Esophagus squamous epithelium (tissue), 5 donors: ENCODE data around the gene PLEKHA8. TPM values are rescaled to one million over a fixed set of nuclear protein-coding genes. Genes with fewer than 3 reads are reported as not detected.
A peak's percentile ranks its signal among the peaks of the same experiment; 100 is the strongest.

Experiments used
- DNase-seq: peaks from one replicate; lab custom pipeline; 2025; lab: John Stamatoyannopoulos, UW
- H3K27ac ChIP-seq, 4 donors: fragments of 200-600 bp; sonication (generic); one replicate each; pipeline ENCODE4 v1.5.1; 2016 to 2019; ENCODE audit warnings: mild to moderate bottlenecking in 1 of 4
- H3K27me3 ChIP-seq, 4 donors: fragments of 200-600 bp; sonication (generic); 1 replicate in 3 of 4; 2 replicates in 1 of 4; pipeline versions ENCODE4 v1.5.1 to v1.6.0; 2017 to 2021; ENCODE audit warnings: antibody characterized with exemption in 1 of 4
- H3K36me3 ChIP-seq, 3 donors: fragments of 200-600 bp; sonication (generic); one replicate each; pipeline ENCODE4 v1.5.1; 2016 to 2019
- H3K4me1 ChIP-seq, 3 donors: fragments of 200-600 bp; sonication (generic); one replicate each; pipeline ENCODE4 v1.5.1; 2017 to 2019
- H3K4me3 ChIP-seq, 4 donors: fragments of 200-600 bp; sonication (generic); 1 replicate in 3 of 4; 2 replicates in 1 of 4; pipeline ENCODE4 v1.5.1; 2016 to 2019; ENCODE audit warnings: mild to moderate bottlenecking in 2 of 4, moderate library complexity in 1 of 4
- H3K9me3 ChIP-seq, 3 donors: fragments of 200-600 bp; sonication (generic); one replicate each; pipeline ENCODE4 v1.5.1; 2016 to 2019
- POLR2A ChIP-seq, 4 donors: fragments of 450-650 bp; IDR thresholded peaks; one replicate each; pipeline ENCODE4 v1.6.1; 2017; ENCODE audit warnings: antibody characterized with exemption in 4 of 4, mild to moderate bottlenecking in 4 of 4, moderate library complexity in 3 of 4
- WGBS, 2 donors: methylation state at CpG; one replicate each; pipeline ENCODE4 v1.1.5; 2018; 5-methylcytosine and 5-hydroxymethylcytosine counted together
- intact Hi-C: fragments of 100-400 bp; cut with DNase I; formaldehyde crosslinking; loops from one replicate; pipeline ENCODE4 v1.15.0; 2022
- total RNA-seq, 4 donors: library from RNA; depleted of rRNA; stranded (reverse); fragments of >200 nt; gene quantifications; one replicate each; pipeline ENCODE4 v1.1.0, GENCODE V29; 2016
- TF ChIP-seq, protein P1 (sequence below), 6 experiments: fragments of 450-650 bp in 4 of 6; fragments of 200-600 bp in 2 of 6; sonication (generic) in 2 of 6; IDR thresholded peaks; one replicate each; pipeline ENCODE4 v1.5.1; 2016 to 2019; ENCODE audit warnings: antibody characterized with exemption in 6 of 6, mild to moderate bottlenecking in 4 of 6, moderate library complexity in 4 of 6
- donor health status: DM: yes; HTN: yes; CAD: no.

PLEKHA8 gene
- total RNA-seq, 4 donors from 2014 or later, result 5.1 to 10.5 (median 5.9) TPM

DNA sequence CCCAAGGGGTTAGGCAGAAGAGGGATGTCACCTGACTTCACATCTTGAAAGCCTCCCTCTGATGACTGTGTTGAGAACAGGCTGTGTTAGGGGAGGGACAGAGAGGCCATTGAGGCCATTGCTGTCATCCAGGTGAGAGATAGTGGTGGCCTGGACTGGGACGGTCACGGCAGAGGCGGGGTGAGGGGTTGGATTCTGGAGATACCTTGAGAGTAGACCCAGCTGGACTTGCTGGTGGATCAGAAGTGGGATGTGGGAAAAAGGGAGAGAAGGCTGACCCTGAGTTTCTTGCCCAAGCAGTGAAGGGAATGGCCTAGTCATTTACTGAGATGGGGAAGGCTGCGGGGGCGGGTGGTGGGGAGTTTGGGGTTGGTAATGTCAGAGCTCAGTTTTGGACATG is 120.2 kb downstream of the PLEKHA8 start:
- 81 to 95% methylated on average over 3 to 4 of the region's 5 CpGs for WGBS, 2 donors
- no peaks in the 10 kb centered on the region for H3K27me3 ChIP-seq
- peak overlapping the region in 2 of 4 donors; percentile 6 to 14 for H3K4me3 ChIP-seq
- H3K27ac ChIP-seq, result peak overlapping the region; percentile 53 to 73 (median 69)
- no peak for DNase-seq
- TF ChIP-seq POLR2A (IDR thresholded peaks at IDR 0.05), result no peak
- TF ChIP-seq, protein P1, sequence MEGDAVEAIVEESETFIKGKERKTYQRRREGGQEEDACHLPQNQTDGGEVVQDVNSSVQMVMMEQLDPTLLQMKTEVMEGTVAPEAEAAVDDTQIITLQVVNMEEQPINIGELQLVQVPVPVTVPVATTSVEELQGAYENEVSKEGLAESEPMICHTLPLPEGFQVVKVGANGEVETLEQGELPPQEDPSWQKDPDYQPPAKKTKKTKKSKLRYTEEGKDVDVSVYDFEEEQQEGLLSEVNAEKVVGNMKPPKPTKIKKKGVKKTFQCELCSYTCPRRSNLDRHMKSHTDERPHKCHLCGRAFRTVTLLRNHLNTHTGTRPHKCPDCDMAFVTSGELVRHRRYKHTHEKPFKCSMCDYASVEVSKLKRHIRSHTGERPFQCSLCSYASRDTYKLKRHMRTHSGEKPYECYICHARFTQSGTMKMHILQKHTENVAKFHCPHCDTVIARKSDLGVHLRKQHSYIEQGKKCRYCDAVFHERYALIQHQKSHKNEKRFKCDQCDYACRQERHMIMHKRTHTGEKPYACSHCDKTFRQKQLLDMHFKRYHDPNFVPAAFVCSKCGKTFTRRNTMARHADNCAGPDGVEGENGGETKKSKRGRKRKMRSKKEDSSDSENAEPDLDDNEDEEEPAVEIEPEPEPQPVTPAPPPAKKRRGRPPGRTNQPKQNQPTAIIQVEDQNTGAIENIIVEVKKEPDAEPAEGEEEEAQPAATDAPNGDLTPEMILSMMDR (IDR thresholded peaks at IDR 0.05), result no peak
- peaks cover 0 to 38% (median 0%) of the 10 kb centered on the region in 3 donors for H3K36me3 ChIP-seq
- H3K9me3 ChIP-seq, result no peaks in the 10 kb centered on the region
- H3K4me1 ChIP-seq, result peaks cover 5 to 56% (median 13%) of the 10 kb centered on the region in 3 donors
- intact Hi-C loops, result no loop called here

DNA sequence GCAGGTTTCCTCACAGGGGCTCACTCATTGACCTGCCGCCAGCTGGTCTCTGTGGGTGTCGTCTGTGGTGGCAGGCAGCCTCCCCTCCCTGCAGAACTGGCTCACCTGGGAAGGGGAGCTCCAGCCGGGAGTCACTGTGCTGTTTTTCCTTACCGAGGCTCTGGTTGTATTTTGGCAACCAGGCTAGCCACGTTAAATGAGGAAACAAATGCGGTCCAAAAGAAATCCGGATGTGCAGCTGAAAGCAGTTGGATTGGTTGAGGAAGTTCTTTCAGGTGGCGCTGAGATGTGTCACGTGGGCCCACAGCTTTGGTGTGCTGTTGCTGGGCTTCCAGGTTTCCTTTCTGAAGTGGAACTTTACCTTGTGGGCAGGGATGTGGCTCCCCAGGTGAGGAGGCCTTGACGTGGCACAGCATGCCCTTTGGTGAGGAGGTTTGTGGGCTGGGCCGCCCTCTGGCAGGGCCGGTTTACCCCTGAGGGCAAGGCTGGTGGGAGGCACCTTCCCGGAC is 120.8 kb downstream of the PLEKHA8 start:
- peaks cover 0 to 43% (median 3%) of the 10 kb centered on the region in 3 donors for H3K36me3 ChIP-seq
- DNase-seq, result no peak
- TF ChIP-seq POLR2A (IDR thresholded peaks at IDR 0.05), result peak in 1 of 4 donors; percentile 11
- TF ChIP-seq, protein P1 (IDR thresholded peaks at IDR 0.05), result peak in 1 of 6 experiments; percentile 6
- WGBS, 2 donors, result 24 to 37% methylated on average over 10 to 11 of the region's 13 CpGs
- peak overlapping the region; percentile 53 to 73 (median 69) for H3K27ac ChIP-seq
- H3K4me1 ChIP-seq, result peaks cover 4 to 50% (median 8%) of the 10 kb centered on the region in 3 donors
- H3K4me3 ChIP-seq, result peak overlapping the region in 2 of 4 donors; percentile 6 to 14
- no peaks in the 10 kb centered on the region for H3K27me3 ChIP-seq
- intact Hi-C loops, result no loop called here
- H3K9me3 ChIP-seq, result no peaks in the 10 kb centered on the region

DNA sequence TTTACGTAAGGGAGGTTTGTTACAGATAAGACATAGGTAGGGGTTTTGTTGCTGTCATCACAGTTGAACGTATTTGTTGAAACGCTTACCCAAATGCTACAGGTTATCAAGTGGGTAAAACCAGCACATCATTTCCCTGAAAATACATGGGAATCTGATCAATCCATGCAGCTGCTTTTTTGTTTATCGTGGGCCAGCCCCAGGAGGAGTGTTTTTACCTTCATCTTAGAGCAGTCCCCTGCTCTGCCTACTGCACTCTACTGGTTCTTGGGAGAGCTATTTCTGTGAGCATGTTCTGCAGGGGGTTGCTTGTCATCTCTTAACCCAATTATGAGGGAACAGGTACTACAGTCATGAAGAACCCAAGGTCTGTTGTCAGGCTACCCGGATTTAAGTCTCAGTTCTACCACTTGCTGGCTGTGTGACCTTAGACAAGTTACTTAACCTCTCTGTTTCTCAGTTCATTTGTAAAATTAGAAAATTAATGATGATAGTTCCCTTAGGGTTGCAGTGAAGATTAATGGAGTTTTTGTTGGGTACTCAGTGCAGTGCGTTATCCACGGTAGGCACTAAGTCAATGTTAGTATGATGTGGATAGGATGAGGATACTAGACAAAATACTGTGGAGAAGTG is 121.5 kb downstream of the PLEKHA8 start:
- intact Hi-C loops, result no loop called here
- H3K4me1 ChIP-seq, result peaks cover 0 to 43% (median 5%) of the 10 kb centered on the region in 3 donors
- H3K36me3 ChIP-seq, result peaks cover 0 to 51% (median 4%) of the 10 kb centered on the region in 3 donors
- no peak for DNase-seq
- no peak overlapping the region for H3K4me3 ChIP-seq
- H3K27ac ChIP-seq, result peak overlapping the region; percentile 53 to 73 (median 69)
- no peaks in the 10 kb centered on the region for H3K27me3 ChIP-seq
- no peak for TF ChIP-seq POLR2A (IDR thresholded peaks at IDR 0.05)
- TF ChIP-seq, protein P1 (IDR thresholded peaks at IDR 0.05), result no peak
- WGBS, 2 donors, result 78 to 81% methylated on average over 7 of the region's 7 CpGs
- H3K9me3 ChIP-seq, result no peaks in the 10 kb centered on the region

DNA sequence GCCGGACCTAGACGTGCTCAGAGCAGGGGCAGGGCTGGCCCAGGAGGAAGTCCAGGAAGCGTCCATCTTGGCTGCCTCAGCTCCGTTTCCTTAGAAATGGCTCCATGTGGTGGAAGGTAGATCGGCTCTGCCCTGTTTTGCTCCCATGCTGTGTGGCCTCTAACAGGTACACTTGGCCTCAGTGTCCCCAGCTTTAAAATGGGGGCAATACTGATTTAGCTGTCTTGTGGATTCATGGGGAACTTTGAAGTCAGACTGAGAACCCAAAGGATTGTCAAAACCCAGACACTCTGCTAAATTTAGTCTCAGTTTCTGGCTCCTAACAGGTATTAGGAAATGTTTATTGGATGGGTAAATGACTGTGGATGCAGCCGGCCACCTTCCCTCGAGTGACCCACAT is 122.5 kb downstream of the PLEKHA8 start:
- DNase-seq, result no peak
- no peak overlapping the region for H3K27ac ChIP-seq
- no peaks in the 10 kb centered on the region for H3K27me3 ChIP-seq
- H3K4me3 ChIP-seq, result no peak overlapping the region
- 86 to 88% methylated on average over 6 to 7 of the region's 7 CpGs for WGBS, 2 donors
- H3K36me3 ChIP-seq, result peaks cover 0 to 60% (median 4%) of the 10 kb centered on the region in 3 donors
- peaks cover 0 to 35% (median 5%) of the 10 kb centered on the region in 3 donors for H3K4me1 ChIP-seq
- TF ChIP-seq, protein P1 (IDR thresholded peaks at IDR 0.05), result no peak
- TF ChIP-seq POLR2A (IDR thresholded peaks at IDR 0.05), result no peak
- no peaks in the 10 kb centered on the region for H3K9me3 ChIP-seq
- intact Hi-C loops, result no loop called here

GRCh38 chr7:30154111-30154587 is 125.9 kb downstream of the PLEKHA8 start:
- H3K27me3 ChIP-seq, result no peaks in the 10 kb centered on the region
- peaks cover 0 to 78% (median 4%) of the 10 kb centered on the region in 3 donors for H3K36me3 ChIP-seq
- no peak overlapping the region for H3K27ac ChIP-seq
- no peak for DNase-seq
- TF ChIP-seq POLR2A (IDR thresholded peaks at IDR 0.05), result no peak
- TF ChIP-seq, protein P1 (IDR thresholded peaks at IDR 0.05), result no peak
- no peaks in the 10 kb centered on the region for H3K9me3 ChIP-seq
- intact Hi-C loops, result no loop called here
- H3K4me3 ChIP-seq, result no peak overlapping the region
- WGBS, 2 donors, result 88 to 90% methylated on average over 7 to 9 of the region's 9 CpGs
- peaks cover 0 to 8% (median 2%) of the 10 kb centered on the region in 3 donors for H3K4me1 ChIP-seq
